Esophagus muscularis mucosa (tissue), 4 donors: ENCODE results near the gene OR6M1. TPM values are rescaled to one million over a fixed set of nuclear protein-coding genes. Genes with fewer than 3 reads are reported as not detected.

Source experiments
- DNase-seq: peaks from one replicate; pipeline ENCODE4 v3.0.0-alpha.2; 2017; ENCODE audit errors: extremely low spot score
- H3K27ac ChIP-seq, 4 donors: fragments of 200-600 bp; sonication (generic); replicated peaks in 1 of 4; 1 replicate in 3 of 4; 2 replicates in 1 of 4; pipeline ENCODE4 v1.5.1; 2016 to 2019; ENCODE audit warnings: mild to moderate bottlenecking in 1 of 4
- H3K27me3 ChIP-seq, 4 donors: fragments of 200-600 bp; sonication (generic); one replicate each; pipeline versions ENCODE4 v1.5.1 to v1.6.0; 2016 to 2019
- H3K36me3 ChIP-seq, 4 donors: fragments of 200-600 bp; sonication (generic); one replicate each; pipeline ENCODE4 v1.5.1; 2016 to 2019
- H3K4me1 ChIP-seq, 4 donors: fragments of 200-600 bp; sonication (generic); one replicate each; pipeline ENCODE4 v1.5.1; 2016 to 2019
- H3K4me3 ChIP-seq, 4 donors: fragments of 200-600 bp; sonication (generic); 1 replicate in 2 of 4; 2 replicates in 2 of 4; pipeline ENCODE4 v1.5.1; 2016 to 2019; ENCODE audit warnings: mild to moderate bottlenecking in 4 of 4, moderate library complexity in 1 of 4
- H3K9me3 ChIP-seq, 4 donors: fragments of 200-600 bp; sonication (generic); 1 replicate in 3 of 4; 2 replicates in 1 of 4; pipeline ENCODE4 v1.5.1; 2016 to 2019
- CTCF ChIP-seq, 3 experiments: fragments of 200-600 bp in 2 of 3; fragments of 450-650 bp in 1 of 3; sonication (generic) in 2 of 3; IDR thresholded peaks; one replicate each; pipeline ENCODE4 v1.5.1; 2017 to 2019; ENCODE audit warnings: antibody characterized with exemption in 3 of 3, mild to moderate bottlenecking in 2 of 3, moderate library complexity in 1 of 3
- EP300 ChIP-seq: sonication (generic); formaldehyde crosslinking; IDR thresholded peaks from one replicate; pipeline ENCODE4 v1.6.1; 2017; ENCODE audit warnings: antibody characterized with exemption
- POLR2A ChIP-seq: fragments of 450-650 bp; IDR thresholded peaks from one replicate; pipeline ENCODE4 v1.6.1; 2017; ENCODE audit warnings: antibody characterized with exemption, moderate library complexity, mild to moderate bottlenecking, low read depth
- POLR2AphosphoS5 ChIP-seq, 2 donors: sonication (generic); formaldehyde crosslinking; IDR thresholded peaks; one replicate each; pipeline ENCODE4 v1.6.1; 2017; ENCODE audit warnings: antibody characterized with exemption in 2 of 2
- WGBS: methylation state at CpG from one replicate; pipeline ENCODE4 v1.1.5; 2018; 5-methylcytosine and 5-hydroxymethylcytosine counted together
- intact Hi-C: fragments of 100-400 bp; cut with DNase I; formaldehyde crosslinking; loops from one replicate; pipeline ENCODE4 v1.15.1; 2023
- total RNA-seq, 4 donors: library from RNA; depleted of rRNA; stranded (reverse); fragments of >200 nt; gene quantifications; one replicate each; pipeline versions ENCODE4 v1.1.0 to v1.2.1, GENCODE V29; 2016

The OR6M1 gene
- total RNA-seq, 4 donors from 2014 or later: not detected

GRCh38 chr11:123839131-123839530 is 33.0 kb upstream of the OR6M1 start:
- no peak overlapping the region for H3K27ac ChIP-seq
- H3K4me1 ChIP-seq: no peaks in the 10 kb centered on the region
- WGBS: 89% methylated on average over 5 of the region's 5 CpGs
- intact Hi-C loops: no loop called here
- no peaks in the 10 kb centered on the region for H3K36me3 ChIP-seq
- H3K9me3 ChIP-seq: no peaks in the 10 kb centered on the region
- TF ChIP-seq EP300 (no peak), POLR2AphosphoS5 (IDR thresholded peaks at IDR 0.05) (no peak), CTCF (IDR thresholded peaks at IDR 0.05) (no peak), POLR2A (no peak)
- H3K27me3 ChIP-seq: no peaks in the 10 kb centered on the region
- no peak for DNase-seq
- no peak overlapping the region for H3K4me3 ChIP-seq

- TF ChIP-seq CTCF (IDR thresholded peaks at IDR 0.05) (no peak), POLR2AphosphoS5 (IDR thresholded peaks at IDR 0.05) (no peak)
- H3K4me3 ChIP-seq: no peak overlapping the region
- no peak overlapping the region for H3K27ac ChIP-seq
- H3K4me1 ChIP-seq: no peaks in the 10 kb centered on the region
- H3K36me3 ChIP-seq: no peaks in the 10 kb centered on the region
- DNase-seq: no peak
- no peaks in the 10 kb centered on the region for H3K9me3 ChIP-seq
- intact Hi-C loops: no loop called here
- 67% methylated on average over 1 of the region's 1 CpG for WGBS
- no peaks in the 10 kb centered on the region for H3K27me3 ChIP-seq
Observed at GRCh38 chr11:123838659-123839058, 32.5 kb upstream of the OR6M1 start.

GRCh38 chr11:123838199-123838598 is 32.0 kb upstream of the OR6M1 start:
- no peaks in the 10 kb centered on the region for H3K4me1 ChIP-seq
- no peaks in the 10 kb centered on the region for H3K9me3 ChIP-seq
- no peak for DNase-seq
- no peak overlapping the region for H3K27ac ChIP-seq
- no peaks in the 10 kb centered on the region for H3K36me3 ChIP-seq
- intact Hi-C loops: no loop called here
- no peak overlapping the region for H3K4me3 ChIP-seq
- no peak for TF ChIP-seq POLR2A
- no peak for TF ChIP-seq POLR2AphosphoS5 (IDR thresholded peaks at IDR 0.05)
- TF ChIP-seq EP300: no peak
- no peak for TF ChIP-seq CTCF (IDR thresholded peaks at IDR 0.05)
- no peaks in the 10 kb centered on the region for H3K27me3 ChIP-seq
- WGBS: 54% methylated on average over 3 of the region's 3 CpGs

GRCh38 chr11:123833095-123833494 is 26.9 kb upstream of the OR6M1 start:
- intact Hi-C loops: no loop called here
- H3K9me3 ChIP-seq: no peaks in the 10 kb centered on the region
- H3K27me3 ChIP-seq: peaks cover 0 to 7% (median 0%) of the 10 kb centered on the region in 4 donors
- TF ChIP-seq EP300 (no peak), CTCF (IDR thresholded peaks at IDR 0.05) (no peak), POLR2A (no peak), POLR2AphosphoS5 (IDR thresholded peaks at IDR 0.05) (no peak)
- WGBS: 76% methylated on average over 2 of the region's 2 CpGs
- no peaks in the 10 kb centered on the region for H3K36me3 ChIP-seq
- DNase-seq: no peak
- no peak overlapping the region for H3K27ac ChIP-seq
- H3K4me3 ChIP-seq: no peak overlapping the region
- H3K4me1 ChIP-seq: no peaks in the 10 kb centered on the region

- no peak overlapping the region for H3K27ac ChIP-seq
- H3K4me3 ChIP-seq: no peak overlapping the region
- no peak for TF ChIP-seq EP300
- no peak for TF ChIP-seq CTCF (IDR thresholded peaks at IDR 0.05)
- no peak for TF ChIP-seq POLR2AphosphoS5 (IDR thresholded peaks at IDR 0.05)
- TF ChIP-seq POLR2A: no peak
- intact Hi-C loops: no loop called here
- H3K36me3 ChIP-seq: no peaks in the 10 kb centered on the region
- no peaks in the 10 kb centered on the region for H3K9me3 ChIP-seq
- 70% methylated on average over 4 of the region's 7 CpGs for WGBS
- H3K4me1 ChIP-seq: no peaks in the 10 kb centered on the region
- peaks cover 0 to 7% (median 0%) of the 10 kb centered on the region in 4 donors for H3K27me3 ChIP-seq
- DNase-seq: no peak
Observed at GRCh38 chr11:123829745-123830144, 23.6 kb upstream of the OR6M1 start.
